GM13976 (cell line): ENCODE measurements around the gene ACIN1.

Experiments used
- DNase-seq: peaks from one replicate; pipeline ENCODE4 v3.0.0; 2012; ENCODE audit warnings: low spot score
- CTCF ChIP-seq: IDR thresholded peaks from 2 replicates; pipeline ENCODE4 v1.5.1; 2012; ENCODE audit warnings: borderline replicate concordance, mild to moderate bottlenecking; ENCODE audit not compliant: insufficient read depth; ENCODE audit errors: extremely low read depth, missing control alignments, control extremely low read depth
- in situ Hi-C: fragments of 300-500 bp; cut with MboI; formaldehyde crosslinking; loops from one replicate; pipeline ENCODE4 v1.12.0; 2022; ENCODE audit warnings: low sequenced_read_pairs, mixed read lengths, inconsistent platforms; ENCODE audit not compliant: unreplicated experiment

Gene ACIN1

GRCh38 chr14:23058654-23059504 lies 36.1 kb downstream of the ACIN1 start:
- in situ Hi-C loops = no loop called here
- peak; percentile 32 for DNase-seq
- TF ChIP-seq CTCF = no peak

- TF ChIP-seq CTCF = peak; percentile 94
- DNase-seq = peak; percentile 92
- in situ Hi-C loops = no loop called here
Observed at GRCh38 chr14:23057757-23058653, 36.9 kb downstream of the ACIN1 start.

- TF ChIP-seq CTCF = no peak
- in situ Hi-C loops = no loop called here
- peak; percentile 90 for DNase-seq
Observed at GRCh38 chr14:23056956-23057756, 37.8 kb downstream of the ACIN1 start, which contains the start of gene CDH24. Gene CDH24 (minus strand): TSS chr14:23057520. CDS start chr14:23055733, 1,787 bp downstream.

- in situ Hi-C loops = no loop called here
- DNase-seq = peak; percentile 91
- TF ChIP-seq CTCF = peak; percentile 73
Observed at GRCh38 chr14:23056145-23056955, 38.6 kb downstream of the ACIN1 start.

GRCh38 chr14:23055621-23056144 lies 39.3 kb downstream of the ACIN1 start:
- in situ Hi-C loops = no loop called here
- DNase-seq = peak; percentile 57

More at GRCh38 chr14:23055621-23056144, 39.3 kb downstream of the ACIN1 start:
- TF ChIP-seq CTCF = no peak
